Prostate gland (tissue), 2 donors: ENCODE results near the gene TLCD5. TPM values are rescaled to one million over a fixed set of nuclear protein-coding genes. Genes with fewer than 3 reads are reported as not detected.

Source experiments
- DNase-seq: peaks from one replicate; pipeline ENCODE4 v3.0.0-alpha.2; 2019; ENCODE audit warnings: low spot score
- H3K27ac ChIP-seq, 2 donors: fragments of 200-600 bp; sonication (generic); 2 replicates each; pipeline ENCODE4 v1.5.1; 2017 to 2019
- H3K27me3 ChIP-seq: fragments of 200-600 bp; sonication (generic); replicated peaks from 2 replicates; pipeline ENCODE4 v1.5.1; 2019; ENCODE audit not compliant: insufficient read depth
- H3K36me3 ChIP-seq, 2 donors: fragments of 200-600 bp; sonication (generic); 1 replicate in 1 of 2; 2 replicates in 1 of 2; pipeline versions ENCODE4 v1.5.1 to v1.8.1; 2017 to 2019
- H3K4me1 ChIP-seq: fragments of 200-600 bp; sonication (generic); replicated peaks from 2 replicates; pipeline ENCODE4 v1.5.1; 2019
- H3K4me3 ChIP-seq, 2 donors: fragments of 200-600 bp; sonication (generic); 2 replicates each; pipeline ENCODE4 v1.5.1; 2017 to 2019
- H3K9me3 ChIP-seq: fragments of 200-600 bp; sonication (generic); 2 replicates; pipeline ENCODE4 v1.5.1; 2017
- POLR2A ChIP-seq: fragments of 450-650 bp; IDR thresholded peaks from one replicate; pipeline ENCODE4 v1.6.1; 2016; ENCODE audit warnings: antibody characterized with exemption, mild to moderate bottlenecking
- POLR2AphosphoS5 ChIP-seq: sonication (generic); formaldehyde crosslinking; IDR thresholded peaks from one replicate; pipeline ENCODE4 v1.6.1; 2017; ENCODE audit warnings: antibody characterized with exemption
- WGBS: methylation state at CpG from one replicate; pipeline ENCODE4 v1.1.5; 2018; 5-methylcytosine and 5-hydroxymethylcytosine counted together
- intact Hi-C: fragments of 100-400 bp; cut with DNase I; formaldehyde crosslinking; loops from one replicate; pipeline ENCODE4 v1.14.2; 2022
- total RNA-seq, 2 donors: library from RNA; depleted of rRNA; stranded (reverse); fragments of >200 nt; gene quantifications; one replicate each; pipeline ENCODE4 v1.1.0, GENCODE V29; 2016
- TF ChIP-seq, protein P1 (sequence below), 4 experiments: fragments of 200-600 bp in 2 of 4; fragments of 450-650 bp in 2 of 4; sonication (generic) in 2 of 4; IDR thresholded peaks; 1 replicate in 3 of 4; 2 replicates in 1 of 4; pipeline ENCODE4 v1.5.1; 2016 to 2019; ENCODE audit warnings: antibody characterized with exemption in 4 of 4, mild to moderate bottlenecking in 2 of 4, moderate library complexity in 2 of 4

Gene TLCD5
- total RNA-seq, 2 donors from 2014 or later, result 7.8 to 10.6 TPM

DNA sequence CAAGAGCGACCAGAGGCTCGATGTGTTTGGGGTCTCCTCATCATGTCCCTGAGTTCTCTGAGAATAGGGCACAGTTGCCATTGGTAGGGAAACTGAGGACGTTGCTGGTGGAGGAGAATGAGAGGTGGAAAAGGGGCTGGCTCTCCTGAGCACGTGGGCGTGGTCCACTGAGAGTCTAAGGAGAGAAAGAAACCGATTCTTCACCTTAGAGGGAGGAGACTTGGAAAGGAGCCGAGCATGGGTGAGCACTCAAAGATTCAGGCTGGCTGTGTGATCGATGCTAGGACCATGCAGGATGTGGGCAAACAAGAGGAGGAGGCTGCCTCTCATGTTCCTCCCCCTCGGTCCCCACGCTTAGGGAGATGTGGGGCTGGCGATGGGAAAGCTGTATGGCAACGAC is 19.8 kb upstream of the TLCD5 start:
- peak overlapping the region; percentile 88 to 89 for H3K27ac ChIP-seq
- TF ChIP-seq POLR2AphosphoS5, result no peak
- TF ChIP-seq POLR2A, result no peak
- TF ChIP-seq, protein P1, sequence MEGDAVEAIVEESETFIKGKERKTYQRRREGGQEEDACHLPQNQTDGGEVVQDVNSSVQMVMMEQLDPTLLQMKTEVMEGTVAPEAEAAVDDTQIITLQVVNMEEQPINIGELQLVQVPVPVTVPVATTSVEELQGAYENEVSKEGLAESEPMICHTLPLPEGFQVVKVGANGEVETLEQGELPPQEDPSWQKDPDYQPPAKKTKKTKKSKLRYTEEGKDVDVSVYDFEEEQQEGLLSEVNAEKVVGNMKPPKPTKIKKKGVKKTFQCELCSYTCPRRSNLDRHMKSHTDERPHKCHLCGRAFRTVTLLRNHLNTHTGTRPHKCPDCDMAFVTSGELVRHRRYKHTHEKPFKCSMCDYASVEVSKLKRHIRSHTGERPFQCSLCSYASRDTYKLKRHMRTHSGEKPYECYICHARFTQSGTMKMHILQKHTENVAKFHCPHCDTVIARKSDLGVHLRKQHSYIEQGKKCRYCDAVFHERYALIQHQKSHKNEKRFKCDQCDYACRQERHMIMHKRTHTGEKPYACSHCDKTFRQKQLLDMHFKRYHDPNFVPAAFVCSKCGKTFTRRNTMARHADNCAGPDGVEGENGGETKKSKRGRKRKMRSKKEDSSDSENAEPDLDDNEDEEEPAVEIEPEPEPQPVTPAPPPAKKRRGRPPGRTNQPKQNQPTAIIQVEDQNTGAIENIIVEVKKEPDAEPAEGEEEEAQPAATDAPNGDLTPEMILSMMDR (IDR thresholded peaks at IDR 0.05), result no peak
- no peak for DNase-seq
- 74% methylated on average over 12 of the region's 12 CpGs for WGBS
- H3K4me1 ChIP-seq, result peaks cover 13% of the 10 kb centered on the region
- no peak overlapping the region for H3K4me3 ChIP-seq
- intact Hi-C loops, result loop anchor here (10.0 kb wide), 1 partner anchor 640 kb away; no protein-coding TSS in a partner anchor
- H3K27me3 ChIP-seq, result no peaks in the 10 kb centered on the region
- H3K36me3 ChIP-seq, result no peaks in the 10 kb centered on the region
- no peaks in the 10 kb centered on the region for H3K9me3 ChIP-seq

DNA sequence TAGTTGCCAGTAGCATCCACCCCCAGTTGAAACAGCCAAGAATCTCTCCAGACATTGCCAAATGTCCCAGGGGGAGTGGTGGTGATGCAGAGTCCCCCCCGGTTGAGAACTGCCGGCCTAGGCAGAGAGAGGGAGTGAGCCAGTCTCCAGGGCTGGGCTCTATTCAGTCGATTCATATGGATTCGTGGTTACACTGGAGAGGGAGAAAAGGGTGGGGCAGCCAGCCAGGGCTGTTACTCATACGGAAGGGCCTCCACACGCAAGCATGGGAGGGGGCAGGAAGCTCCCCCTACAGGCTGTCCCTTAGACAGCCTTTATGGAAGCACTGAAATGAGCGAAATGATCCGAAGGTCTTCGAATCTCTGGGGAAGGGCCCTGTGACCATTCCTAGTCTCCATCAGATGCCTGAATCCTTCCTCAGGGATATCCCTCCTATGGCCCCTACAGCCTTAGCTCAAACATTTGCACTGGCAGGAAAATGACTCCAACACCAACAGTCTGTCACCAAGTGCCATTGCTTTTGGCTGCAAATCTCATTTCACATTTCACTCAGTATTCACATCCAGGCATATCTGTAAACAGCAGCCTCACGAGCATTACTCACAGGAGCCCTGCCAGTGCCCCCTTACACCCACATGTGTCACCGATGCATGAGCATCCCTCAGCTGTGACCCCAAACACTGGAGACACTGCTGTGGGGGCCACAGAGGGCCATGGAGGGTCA is 18.4 kb upstream of the TLCD5 start:
- no peak for DNase-seq
- WGBS, result 63% methylated on average over 11 of the region's 11 CpGs

DNA sequence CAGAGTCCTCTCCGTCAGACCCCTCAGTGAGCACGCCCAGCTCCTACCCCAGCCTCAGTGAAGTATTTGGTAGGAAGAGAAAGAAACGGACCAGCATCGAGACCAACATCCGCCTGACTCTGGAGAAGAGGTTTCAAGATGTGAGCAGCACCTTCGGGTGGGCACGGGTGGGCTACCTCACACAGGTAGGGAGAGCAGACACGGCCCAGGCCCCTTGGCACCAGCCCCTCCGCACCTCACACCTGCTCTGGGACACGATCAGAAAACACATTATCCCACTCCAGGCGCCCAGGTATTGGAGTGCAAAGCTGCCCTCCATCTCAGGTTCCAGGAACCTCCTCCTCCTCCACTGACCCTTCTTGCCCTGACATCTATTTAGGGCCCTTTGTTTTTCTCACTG is 17.6 kb upstream of the TLCD5 start:
- Histone ChIP-seq H3K27me3 (no peaks in the 10 kb centered on the region), H3K4me1 (peaks cover 8% of the 10 kb centered on the region), H3K4me3 (no peak overlapping the region), H3K27ac (no peak overlapping the region), H3K36me3 (no peaks in the 10 kb centered on the region), H3K9me3 (no peaks in the 10 kb centered on the region)
- intact Hi-C loops, result loop anchor here (10.0 kb wide), 1 partner anchor 643 kb away; no protein-coding TSS in a partner anchor
- TF ChIP-seq POLR2A (no peak), POLR2AphosphoS5 (no peak)
- TF ChIP-seq, protein P1 (IDR thresholded peaks at IDR 0.05), result no peak
- no peak for DNase-seq
- 95% methylated on average over 11 of the region's 11 CpGs for WGBS

More for the DNA sequence above, 18.4 kb upstream of the TLCD5 start:
- Histone ChIP-seq H3K27me3 (no peaks in the 10 kb centered on the region), H3K4me1 (peaks cover 11% of the 10 kb centered on the region), H3K36me3 (no peaks in the 10 kb centered on the region), H3K4me3 (no peak overlapping the region), H3K9me3 (no peaks in the 10 kb centered on the region), H3K27ac (no peak overlapping the region)
- TF ChIP-seq, protein P1 (IDR thresholded peaks at IDR 0.05), result peak in 1 of 4 experiments; percentile 42
- TF ChIP-seq POLR2AphosphoS5, result no peak
- intact Hi-C loops, result loop anchor here (10.0 kb wide), 1 partner anchor 642 kb away; no protein-coding TSS in a partner anchor

DNA sequence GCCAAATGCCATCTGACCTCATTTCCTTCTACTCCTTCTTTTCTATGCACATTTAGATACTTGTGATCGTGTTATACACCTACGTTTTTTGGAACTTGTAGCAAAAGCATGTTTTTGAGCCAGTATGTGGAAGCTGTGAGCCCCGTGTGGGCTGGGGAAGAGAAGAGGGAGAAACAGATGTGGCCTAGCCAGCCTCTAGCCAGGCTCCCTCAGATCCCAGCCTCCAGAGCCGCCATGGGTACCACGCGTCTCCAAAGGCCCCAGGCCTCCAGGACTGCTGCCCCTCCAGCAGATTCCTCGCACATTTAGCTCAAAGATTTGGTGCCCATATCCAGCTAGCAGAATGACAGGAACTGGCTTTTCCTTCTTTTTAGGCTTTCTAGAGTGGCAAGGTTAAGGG is 17.0 kb upstream of the TLCD5 start:
- WGBS, result 87% methylated on average over 7 of the region's 7 CpGs
- no peak for DNase-seq
- H3K9me3 ChIP-seq, result no peaks in the 10 kb centered on the region
- no peaks in the 10 kb centered on the region for H3K36me3 ChIP-seq
- peaks cover 3% of the 10 kb centered on the region for H3K4me1 ChIP-seq
- no peak overlapping the region for H3K27ac ChIP-seq
- TF ChIP-seq POLR2A (no peak), POLR2AphosphoS5 (no peak)
- TF ChIP-seq, protein P1 (IDR thresholded peaks at IDR 0.05), result no peak
- intact Hi-C loops, result loop anchor here (10.0 kb wide), 1 partner anchor 643 kb away; no protein-coding TSS in a partner anchor
- H3K27me3 ChIP-seq, result no peaks in the 10 kb centered on the region
- H3K4me3 ChIP-seq, result no peak overlapping the region

DNA sequence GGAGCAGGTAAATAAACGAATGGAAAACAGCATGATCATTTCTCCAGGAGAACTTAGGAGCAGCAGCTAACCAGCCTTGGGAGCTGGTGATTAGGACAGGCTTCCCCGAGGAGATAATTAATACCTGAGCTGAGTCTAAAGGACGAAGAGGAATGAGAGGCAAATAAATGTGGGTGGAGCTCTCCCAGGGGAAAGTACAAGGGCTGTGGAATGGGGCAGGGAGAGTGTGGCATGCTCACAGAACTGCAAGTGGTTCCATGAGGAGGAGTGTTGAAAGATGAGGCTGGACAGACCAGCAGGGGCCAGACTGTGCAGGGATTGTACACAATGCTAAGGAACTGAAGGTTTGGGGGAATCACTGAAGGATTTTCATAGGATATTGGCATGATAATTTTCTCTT is 14.2 kb upstream of the TLCD5 start:
- TF ChIP-seq POLR2AphosphoS5 (no peak), POLR2A (no peak)
- TF ChIP-seq, protein P1 (IDR thresholded peaks at IDR 0.05), result no peak
- intact Hi-C loops, result no loop called here
- WGBS, result 55% methylated on average over 3 of the region's 3 CpGs
- Histone ChIP-seq H3K4me3 (no peak overlapping the region), H3K36me3 (no peaks in the 10 kb centered on the region), H3K9me3 (no peaks in the 10 kb centered on the region), H3K27me3 (no peaks in the 10 kb centered on the region), H3K27ac (peak overlapping the region; percentile 30 to 66), H3K4me1 (no peaks in the 10 kb centered on the region)
- DNase-seq, result no peak
